HG03159 (cell line): Measurements from ENCODE around the gene CACYBP.

Source experiments
- ATAC-seq: cut with Tn5 transposase; IDR thresholded peaks from one replicate; pipeline ENCODE4 v1.9.1; 2021; ENCODE audit warnings: mild to moderate bottlenecking, moderate library complexity; ENCODE audit not compliant: unreplicated experiment

CACYBP gene

DNA sequence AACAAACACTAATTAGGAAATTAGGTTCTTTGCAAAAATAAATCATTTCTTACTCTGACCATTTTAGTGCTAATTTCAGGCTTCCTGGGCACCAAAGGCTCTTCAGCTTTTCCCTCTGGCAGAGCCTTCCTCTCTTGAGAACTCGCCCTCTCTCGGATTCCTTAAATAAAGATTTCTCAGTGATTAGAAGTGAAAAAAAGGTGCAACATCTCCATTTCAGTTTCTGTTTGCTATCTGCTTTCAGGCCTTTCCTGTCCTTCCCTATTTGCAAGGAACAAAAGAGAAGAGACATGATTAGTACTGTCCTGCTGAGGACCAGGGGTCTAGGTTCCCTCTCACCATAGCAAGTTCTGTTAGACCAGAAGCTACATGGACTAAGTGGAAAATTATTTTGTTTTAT lies 27.8 kb upstream of the CACYBP start:
- ATAC-seq: no peak

DNA sequence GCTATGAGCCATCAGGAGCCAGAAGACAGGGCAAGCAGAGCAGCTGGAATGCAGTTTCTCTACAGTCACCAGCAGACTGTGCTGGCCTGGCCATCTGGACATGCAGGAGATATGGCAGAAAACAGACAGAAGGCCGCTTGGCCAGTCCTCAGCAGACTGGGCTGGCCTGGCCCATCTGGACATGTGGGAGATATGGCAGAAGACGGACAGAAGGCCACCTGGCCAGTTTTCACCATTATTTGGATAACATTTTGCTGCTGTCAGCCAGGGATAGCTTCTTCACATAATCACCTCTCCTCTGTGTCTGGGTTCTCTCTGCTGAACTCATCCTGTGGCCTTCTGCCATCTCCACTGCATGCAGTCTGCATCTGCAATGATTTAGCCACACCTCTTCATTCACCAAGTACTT lies 25.0 kb upstream of the CACYBP start:
- no peak for ATAC-seq

DNA sequence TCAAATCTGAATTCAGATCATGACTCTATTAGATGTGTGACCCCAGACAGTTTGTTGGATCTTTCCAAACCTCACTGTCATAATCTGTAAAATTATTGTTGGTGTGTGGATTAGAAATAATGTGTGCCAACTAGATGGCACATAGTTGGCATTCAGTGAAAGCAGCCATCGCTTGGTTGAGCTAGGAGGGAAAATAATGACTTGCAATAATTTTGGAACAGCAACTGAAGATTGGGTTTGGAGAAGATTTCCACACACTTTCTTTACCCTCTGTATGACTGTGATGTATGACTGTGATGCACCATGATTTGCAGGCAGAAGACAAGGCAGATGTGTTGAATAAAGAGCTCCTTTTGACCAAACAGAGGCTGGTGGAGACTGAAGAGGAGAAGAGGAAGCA lies 24.0 kb upstream of the CACYBP start:
- no peak for ATAC-seq

DNA sequence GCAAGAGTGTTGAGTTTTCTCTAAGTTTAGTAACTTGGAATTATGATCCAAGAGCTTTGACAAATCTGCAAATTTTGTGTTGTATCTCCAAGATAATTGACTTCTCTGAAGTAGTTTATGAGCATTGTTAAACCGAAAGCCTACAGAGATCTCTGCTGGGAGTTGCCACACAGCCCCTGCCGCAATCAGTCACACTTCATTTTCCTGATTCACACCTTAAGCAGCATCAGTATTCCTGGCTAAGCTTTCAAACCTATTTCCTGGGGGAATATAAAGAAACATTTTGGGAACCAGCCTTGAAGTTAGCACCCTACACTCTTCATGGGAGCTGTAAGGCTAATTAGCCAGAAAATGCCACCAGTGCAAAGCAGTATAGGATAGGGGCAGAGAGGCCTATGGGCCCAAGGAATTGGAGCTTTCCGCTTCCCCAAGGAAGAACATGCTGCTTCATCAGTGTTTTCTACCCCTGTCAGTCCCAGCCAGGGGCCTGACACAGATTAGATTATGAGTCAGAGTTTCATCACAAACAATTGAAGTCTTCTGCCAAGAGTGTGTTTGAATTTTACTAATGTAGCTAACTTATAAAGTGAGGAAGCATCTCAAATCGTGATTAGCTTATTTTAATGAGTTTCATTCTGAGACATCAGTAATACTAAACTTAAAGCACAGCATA lies 23.2 kb upstream of the CACYBP start:
- no peak for ATAC-seq

DNA sequence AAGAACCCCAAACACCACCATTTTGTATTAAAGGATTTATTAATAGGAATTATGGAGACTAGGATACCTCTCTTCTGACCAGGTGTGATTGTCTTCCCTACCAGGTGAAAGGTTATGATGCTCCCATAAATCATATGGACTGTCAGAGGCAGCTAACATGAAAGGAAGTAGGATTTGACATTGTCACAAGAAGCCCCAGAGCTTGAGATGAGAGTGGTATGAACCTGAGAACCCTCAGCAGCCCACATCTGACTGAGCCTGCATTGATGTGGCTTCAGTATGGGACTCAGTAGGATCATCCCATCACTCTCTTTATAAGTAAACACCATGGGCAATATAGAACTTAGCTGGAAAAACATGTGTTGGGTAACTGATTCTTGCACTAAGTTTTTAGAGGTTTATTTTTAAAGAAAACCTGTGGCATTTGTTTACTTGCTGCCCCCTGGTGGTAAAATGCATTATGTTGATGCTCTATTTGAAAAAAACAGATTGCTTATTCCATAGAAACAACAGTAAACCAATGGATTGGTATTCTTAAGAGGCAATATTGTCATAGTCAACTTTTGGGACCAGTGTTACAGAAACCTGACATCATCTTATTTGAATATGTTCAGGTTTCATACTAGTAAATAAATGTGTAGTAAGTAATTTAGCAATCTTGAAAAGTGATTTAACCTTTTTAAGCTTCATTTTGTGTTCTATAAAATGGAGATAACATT lies 16.6 kb upstream of the CACYBP start:
- ATAC-seq: no peak

DNA sequence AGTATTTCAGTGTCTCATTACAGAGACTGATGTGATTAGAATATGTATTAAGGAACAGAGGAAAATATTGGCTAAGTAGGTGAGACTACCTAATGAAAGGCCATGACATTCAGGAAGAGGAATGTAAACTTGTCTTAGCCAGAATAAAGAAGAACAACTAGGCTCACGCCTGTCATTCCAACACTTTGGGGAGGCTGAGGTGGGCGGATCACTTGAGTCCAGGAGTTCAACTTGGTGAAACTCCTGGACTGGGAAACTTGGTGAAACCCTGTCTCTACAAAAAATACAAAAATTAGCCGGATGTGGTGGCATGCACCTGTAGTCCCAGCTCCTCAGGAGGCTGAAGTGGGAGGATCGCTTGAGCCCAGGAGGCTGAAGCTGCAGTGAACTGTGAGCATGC lies 14.8 kb upstream of the CACYBP start:
- ATAC-seq: no peak

DNA sequence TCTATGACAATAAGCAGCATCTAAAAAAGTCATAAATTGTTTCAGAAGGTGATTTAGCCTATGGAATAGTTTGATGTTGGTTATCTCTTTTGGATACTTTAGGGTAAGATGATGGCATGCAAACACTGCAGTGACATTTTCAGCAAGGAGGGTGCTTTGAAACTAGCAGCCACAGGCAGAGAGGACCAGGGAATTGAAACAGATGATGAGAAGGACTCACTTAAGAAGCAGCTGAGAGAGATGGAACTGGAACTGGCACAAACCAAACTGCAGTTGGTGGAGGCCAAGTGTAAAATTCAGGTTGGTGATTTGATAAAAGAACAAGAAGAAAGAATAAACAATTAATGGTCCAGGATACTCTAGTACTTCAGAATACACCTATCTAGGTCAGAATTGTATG lies 11.2 kb upstream of the CACYBP start:
- no peak for ATAC-seq

DNA sequence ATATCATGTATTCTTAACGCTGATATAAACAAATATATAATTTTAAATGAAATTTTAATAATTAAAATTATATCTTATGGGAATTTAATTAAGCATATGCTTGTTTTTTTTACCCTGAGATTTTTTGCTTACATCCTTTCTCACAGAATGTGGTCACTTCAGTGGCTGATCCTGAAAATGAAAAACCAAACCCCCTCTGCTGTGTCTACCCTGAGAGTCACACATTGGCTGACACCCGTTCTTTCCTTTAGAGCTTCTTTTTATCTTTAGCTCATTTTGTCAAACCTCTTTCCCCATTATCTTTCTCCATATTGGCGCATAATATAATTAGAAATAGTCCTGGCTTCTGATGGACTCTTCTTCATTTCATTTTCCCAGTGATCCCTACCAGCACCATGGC lies 10.8 kb upstream of the CACYBP start:
- ATAC-seq: no peak

DNA sequence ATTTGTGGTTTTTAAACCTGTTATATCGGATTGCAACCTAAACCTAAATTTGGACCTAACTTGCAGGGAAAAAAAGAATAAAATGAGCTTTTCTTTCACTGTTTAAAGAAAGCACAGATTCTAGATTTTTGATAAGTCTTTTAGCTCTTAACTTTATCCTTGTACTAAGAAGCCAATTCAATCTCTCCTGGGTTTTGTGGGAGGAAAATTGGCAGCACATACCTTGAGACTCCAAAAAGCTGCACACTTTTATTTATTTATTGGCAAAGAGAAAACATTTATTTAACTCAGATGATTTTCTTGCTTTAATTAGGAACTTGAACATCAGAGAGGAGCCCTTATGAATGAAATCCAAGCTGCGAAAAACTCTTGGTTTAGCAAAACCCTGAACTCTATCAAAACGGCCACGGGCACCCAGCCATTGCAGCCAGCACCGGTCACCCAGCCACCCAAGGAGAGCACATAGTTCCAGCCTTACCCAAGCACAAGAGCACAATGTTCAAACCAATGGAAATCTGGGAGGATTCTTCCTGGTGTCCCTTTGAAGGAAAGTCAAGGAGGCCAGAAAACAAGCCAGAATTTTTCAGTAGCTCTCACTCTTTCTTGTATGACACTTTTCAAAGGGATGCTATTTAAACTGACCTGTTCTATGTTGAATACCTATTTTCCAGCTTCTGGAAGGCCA lies 10.1 kb upstream of the CACYBP start:
- no peak for ATAC-seq

DNA sequence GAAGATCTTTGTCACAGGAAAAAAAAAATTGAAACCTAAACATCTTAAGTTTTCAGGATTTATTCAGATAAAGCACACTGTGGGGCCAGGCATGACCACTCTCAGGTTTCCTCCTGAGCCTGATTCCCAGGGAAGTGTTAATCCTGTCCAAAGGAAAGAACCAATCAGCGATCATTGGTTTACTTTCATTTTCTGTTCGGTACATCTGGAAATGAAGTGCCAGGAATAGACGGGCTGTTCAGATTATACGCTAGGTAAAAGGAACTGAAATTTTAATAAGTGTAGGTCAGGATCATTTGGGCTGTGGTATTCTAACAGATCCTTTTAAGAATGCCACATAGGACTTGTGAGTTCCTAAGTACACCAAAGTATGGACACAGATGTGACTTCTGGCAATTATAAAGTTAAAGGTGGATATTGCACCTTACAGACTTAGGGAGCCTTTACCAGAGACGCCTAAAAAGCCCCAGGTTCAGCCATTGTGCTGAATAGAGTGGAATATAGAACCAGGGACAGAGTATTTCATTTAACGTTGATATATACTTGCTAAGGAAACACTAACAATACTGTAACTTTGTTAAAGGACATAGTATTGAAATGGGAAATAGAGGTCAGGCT lies 9.3 kb upstream of the CACYBP start:
- peak; percentile 50 for ATAC-seq

DNA sequence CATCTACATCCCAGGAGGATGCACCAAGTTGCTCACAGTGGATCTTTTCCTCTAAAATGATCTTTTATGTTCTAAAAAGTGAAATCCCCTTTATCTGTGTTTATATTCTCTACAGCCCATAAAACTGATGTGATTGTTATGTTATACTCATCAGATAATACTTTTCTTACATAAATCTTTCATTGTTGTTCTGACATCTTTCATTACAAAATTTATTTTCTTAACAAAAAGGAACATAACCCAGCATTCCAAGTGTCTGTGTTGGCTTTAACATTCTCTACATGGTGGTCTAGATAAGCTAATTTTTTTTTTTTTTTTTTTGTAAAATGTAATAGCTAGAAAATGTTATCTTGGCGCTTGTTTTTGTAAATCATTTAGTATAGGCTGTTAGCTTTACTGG lies 8.3 kb upstream of the CACYBP start:
- ATAC-seq: no peak

DNA sequence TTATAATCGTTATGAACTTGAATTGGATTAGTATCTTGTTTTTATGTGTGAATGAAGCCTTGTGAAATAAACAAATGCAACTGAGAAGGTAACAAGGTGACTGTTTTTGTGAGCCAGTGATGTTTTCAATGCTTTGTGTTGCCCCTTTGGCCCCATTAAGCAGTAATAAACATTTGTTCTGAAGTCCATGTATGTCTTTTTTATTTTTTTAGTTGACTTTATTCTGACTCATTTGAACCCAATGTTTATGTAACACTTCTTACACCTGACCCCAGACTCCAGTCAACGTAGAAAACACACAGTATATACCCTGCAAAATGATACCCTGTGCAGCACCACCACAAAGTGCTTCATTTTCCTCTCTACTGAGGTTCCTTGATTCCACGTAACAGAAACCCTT lies 4.6 kb upstream of the CACYBP start:
- ATAC-seq: no peak

DNA sequence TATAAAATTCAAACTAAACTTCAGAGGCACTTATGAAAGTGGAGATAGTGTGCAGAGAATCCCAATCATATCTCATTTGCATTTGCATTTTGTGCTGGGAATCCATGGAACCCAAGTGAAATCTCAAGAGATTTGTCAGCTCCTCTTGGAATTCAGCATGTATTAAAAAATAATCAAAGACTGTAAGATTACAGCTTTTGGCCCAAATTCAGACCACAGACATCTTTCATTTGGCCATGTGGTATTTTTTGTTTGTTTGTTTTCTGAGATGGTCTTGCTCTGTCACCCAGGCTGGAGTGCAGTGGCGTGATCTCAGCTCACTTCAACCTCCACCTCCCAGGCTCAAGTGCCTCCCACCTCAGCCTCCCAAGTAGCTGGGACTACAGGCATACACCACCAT lies 3.8 kb upstream of the CACYBP start:
- no peak for ATAC-seq

DNA sequence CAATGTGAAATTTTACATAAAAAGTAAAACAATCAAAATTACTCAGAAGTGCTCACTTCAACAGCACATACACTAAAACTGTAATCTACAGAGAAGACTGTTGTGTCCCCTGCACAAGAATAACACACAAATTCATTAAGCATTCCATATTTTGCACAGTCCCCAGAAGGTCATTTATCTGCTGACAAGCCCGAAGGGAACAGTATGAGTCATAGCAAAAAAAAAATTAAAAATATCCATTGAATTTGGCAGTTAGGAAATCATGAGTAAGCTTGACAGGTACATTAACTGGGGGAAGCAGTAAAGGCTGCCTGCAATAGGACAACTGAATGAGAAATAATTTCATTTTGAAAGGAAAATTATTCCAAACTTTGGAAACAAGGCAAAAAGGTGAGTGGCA lies 3.3 kb upstream of the CACYBP start:
- no peak for ATAC-seq

DNA sequence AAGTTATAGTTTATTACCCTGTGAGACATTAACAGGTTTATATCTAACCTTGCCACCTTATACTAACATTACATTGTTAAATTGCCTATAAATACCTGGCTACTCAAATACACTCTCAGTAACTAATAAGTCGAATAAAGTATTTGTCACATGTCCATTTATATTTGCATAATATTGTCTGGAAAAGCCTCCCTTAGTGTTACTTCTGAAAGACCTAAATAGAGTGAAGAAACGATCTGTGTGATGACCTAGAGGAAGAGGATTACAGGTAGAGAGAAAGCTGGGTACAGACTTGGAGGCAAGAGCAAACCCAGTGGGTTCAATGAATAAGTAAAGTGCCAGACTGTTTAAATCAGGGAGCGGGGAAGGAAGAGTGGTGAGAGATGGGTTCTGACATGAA lies 2.7 kb upstream of the CACYBP start:
- no peak for ATAC-seq

DNA sequence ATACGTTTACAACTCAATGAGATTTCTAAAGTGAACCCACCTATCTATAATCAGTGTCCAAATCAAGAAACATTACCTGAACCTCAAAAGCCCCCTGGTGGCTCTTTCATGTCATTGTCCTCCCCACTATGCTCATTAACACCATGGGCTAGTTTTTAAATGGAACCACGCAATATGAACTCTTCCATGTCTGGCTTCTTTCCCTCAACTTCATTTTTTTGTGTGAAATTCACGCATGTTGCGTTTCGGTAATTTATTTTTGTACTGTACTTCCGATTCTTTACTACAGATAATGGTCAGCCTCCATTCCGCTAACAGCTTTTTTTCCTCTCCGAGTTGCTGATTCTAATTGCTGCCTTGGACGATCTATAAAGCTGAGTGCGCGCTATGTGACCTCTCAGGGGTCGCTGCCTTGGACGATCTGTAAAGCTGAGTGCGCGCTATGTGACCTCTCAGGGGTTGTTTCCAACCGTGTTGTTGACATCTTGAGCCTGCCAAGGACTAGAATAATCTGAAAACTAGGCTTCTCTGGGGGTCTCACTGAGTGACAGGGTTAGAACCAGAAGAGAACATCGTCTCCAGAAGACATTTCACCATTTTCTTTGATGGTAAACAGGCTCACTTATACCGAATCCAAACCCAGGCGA lies 1.1 kb upstream of the CACYBP start:
- peak; percentile 0 for ATAC-seq

DNA sequence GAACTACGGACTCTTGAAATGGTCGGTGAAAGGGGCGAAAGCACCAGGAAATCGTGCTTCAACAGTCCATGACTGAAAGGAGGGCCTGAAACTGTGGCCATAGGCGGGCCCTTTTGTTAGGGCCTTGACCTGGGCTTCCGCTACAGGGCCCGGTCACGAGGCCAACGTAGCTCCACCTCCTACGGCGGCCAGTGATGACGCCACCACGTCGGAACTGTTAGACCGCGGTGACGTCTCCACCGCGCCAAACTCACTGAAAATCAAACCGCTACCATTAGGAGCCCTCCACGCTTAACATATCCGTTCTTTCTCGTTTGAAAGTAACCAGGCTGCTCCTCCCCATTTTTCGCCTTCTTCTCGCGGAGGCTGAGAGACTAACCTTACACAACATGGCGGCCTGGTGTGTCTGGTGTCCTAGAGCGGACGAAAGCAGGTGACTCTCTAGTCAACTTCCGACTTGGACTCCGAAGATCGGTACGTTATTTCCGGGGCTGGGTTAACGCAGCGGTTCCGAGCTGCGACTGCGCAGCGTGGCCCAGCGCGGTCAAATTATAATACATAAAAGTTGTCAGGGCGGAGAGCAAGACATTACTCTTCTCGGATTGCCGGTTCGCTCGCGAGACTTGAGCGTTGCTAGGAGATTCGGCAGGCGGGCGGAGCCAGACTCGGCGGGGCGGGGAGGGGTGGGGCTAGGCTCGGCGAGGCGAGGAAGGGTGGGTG lies 371 bp upstream of the CACYBP start:
- peak; percentile 73 for ATAC-seq

DNA sequence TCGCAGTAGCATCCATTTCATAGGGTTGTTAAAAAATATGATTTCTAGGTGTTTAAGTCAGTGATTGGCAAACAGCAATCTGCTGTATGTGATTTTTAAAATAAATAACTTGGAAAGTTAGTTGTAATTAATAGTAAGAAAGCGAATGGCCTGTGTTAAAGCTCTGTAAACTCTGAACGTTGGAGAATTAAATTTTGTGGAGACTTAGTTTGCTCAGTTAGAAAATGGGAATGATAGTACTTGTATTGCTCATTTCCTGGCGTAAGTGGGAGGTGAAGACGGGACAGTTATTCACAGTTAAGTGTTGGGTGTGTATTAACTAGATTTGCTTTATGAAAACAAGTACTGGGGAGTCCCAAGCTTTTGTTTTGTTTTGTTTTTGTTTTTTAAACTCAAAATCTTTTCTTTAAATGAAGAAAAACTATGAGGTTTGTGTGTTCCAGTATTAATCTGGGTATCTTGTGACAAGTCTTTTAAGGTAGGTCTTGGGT lies 995 bp downstream of the CACYBP start:
- ATAC-seq: no peak

DNA sequence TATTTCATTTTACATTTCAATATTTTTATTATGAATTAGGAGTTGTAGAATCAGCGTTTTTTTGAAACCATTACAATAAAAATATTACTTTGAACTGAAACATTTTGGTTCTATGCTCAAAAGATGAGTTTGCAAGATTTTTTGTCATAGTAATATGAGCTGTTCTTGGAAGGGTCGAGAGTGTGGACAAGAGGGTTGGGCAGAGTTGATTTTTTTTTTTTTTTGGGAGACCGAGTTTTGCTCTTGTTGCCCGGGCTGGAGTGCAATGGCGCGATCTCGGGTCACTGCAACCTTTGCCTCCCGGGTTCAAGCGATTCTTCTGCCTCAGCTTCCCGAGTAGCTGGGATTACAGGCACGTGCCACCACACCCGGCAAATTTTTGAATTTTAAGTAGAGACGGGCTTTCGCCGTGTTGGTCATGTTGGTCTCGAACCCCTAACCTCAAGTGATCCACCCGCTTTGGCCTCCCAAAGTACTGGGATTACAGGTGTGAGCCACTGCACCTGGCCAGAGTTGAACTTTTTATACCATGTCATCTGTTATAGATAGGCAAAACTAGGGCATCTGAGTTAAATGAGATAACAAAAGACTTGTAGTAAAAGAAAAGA lies 3.3 kb downstream of the CACYBP start:
- ATAC-seq: no peak

DNA sequence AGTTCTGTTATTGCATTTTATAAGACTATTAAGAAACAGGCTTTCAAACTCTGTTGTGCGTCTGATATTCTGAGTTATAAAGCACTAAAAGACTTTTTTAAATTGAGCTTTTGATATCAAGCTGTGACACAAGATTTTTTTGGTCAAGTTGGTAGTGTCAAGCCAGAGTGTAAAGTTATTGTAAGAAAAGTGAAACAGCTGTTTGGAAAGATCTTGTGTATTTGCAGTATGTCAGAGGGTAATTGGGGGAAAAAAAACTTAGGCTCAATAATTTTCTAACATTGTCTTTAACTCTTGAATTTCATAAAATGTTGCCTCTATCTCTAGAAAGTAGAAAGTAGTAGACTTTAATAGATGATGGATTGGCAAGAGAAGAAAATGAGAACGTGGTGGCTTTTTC lies 3.8 kb downstream of the CACYBP start:
- ATAC-seq: no peak
